Pericardium fibroblast (primary cell): ENCODE results near the gene POLR1C. TPM values are rescaled to one million over a fixed set of nuclear protein-coding genes. Genes with fewer than 3 reads are reported as not detected.

Source experiments
- total RNA-seq: library from RNA; depleted of rRNA; stranded (reverse); fragments of >200 nt; gene quantifications from 2 replicates; pipeline ENCODE4 v1.2.3, GENCODE V29; 2015

POLR1C gene
- total RNA-seq: 18.2 and 19.7 TPM in 2 replicates

DNA sequence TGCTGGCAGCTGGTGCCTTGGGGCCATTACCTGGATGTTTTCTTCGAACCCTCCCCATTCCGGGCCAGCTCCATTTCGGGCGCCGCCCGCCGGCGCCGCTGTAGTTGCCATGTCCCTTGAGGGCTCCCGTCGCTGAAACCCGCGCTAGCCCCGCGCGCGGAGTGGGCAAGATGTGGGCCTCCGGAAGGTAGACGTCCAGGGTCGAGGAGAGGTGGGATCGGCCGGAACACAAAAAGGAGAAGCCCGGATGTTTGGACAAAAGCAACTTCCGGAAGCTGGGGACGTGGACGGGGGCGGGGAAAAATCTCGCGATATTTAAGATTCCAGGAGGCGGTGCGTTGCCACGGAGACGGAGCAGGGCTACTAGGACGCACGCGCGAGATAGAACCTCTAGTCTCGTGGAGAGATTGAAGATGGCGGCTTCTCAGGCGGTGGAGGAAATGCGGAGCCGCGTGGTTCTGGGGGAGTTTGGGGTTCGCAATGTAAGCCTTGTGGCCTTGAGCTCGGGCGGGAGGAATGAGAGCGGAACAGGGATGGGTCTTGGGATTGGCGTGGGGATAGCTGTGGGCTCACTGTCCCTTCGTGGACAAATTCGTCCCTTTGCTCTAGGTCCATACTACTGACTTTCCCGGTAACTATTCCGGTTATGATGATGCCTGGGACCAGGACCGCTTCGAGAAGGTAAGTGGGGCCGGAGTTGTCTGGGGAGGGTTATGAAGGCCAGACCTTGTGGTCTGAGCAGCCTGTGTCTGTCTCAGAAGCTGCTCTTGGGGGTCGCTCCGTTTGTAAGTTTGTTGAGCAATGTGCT, at the start of gene POLR1C, which contains the start of gene YIPF3:
POLR1C (plus strand) TSS at position 393 of the 808 bp plus-strand sequence; CDS start at position 414, 21 bp downstream.
YIPF3 (minus strand) TSS at position 230 of the 808 bp plus-strand sequence; CDS start at position 111, 119 bp downstream.

GRCh38 chr6:43477235-43478007, 39.5 kb upstream of the POLR1C start, which contains the start of gene TJAP1:
TJAP1 (plus strand) TSS chr6:43477570; CDS start chr6:43499002, 21,432 bp downstream.

DNA sequence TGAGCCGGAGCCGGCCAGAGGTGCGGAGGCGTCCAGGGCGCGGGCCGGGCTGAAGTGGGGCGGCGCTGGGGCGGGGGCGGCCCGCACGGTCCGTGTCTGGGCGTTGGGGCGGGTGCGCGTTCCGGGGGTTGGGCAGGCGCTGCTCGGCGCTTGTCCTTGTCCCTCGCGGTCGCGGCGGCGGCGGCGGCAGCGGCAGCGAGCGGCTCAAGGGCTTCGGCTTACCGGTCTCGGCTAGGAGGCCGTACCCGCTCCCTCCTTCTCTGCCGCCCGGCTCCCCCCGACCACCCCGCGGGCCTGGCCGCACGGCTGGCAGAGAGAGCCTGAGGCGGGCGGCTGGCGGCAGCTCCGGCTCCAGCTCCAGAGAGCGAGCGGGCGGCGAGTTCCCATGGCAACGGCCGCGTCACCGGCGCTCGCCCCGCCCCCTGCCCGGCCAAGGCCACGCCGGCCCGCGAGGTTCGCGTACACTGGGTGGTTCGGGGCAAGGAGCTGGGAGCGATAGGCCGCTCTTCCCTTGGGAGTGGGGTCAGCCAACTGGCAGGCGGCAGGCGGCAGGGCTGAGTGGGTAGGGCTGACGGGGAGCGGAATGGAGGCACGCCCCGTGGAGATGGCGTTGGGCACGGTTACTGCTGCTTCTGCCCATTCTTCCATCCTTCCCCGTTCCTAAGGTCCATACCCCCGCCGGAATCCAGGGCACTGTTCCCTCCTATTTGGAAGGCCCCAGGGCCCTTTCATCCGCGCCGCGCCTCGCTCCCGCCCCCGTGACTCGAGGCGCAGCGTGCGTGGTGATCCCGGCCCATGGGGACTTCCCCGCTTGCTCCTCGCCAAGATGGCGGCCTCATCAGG, 6.7 kb upstream of the POLR1C start, which contains the start of gene LRRC73:
LRRC73 (minus strand) TSS at position 363 of the 843 bp plus-strand sequence. CDS start 561 bp downstream, outside the sequence.

Other genes with a start within 250 kb of the POLR1C start
- not detected in 2 replicates for gene SLC22A7, start 218.8 kb upstream of the POLR1C start, total RNA-seq
- 0.34 and 0.47 TPM in 2 replicates for gene CRIP3, start 208.3 kb upstream of the POLR1C start, total RNA-seq
- 8.2 and 10.0 TPM in 2 replicates for gene ZNF318, start 147.4 kb upstream of the POLR1C start, total RNA-seq
- 17.2 and 17.5 TPM in 2 replicates for gene ABCC10, start 89.5 kb upstream of the POLR1C start, total RNA-seq
- gene DLK2, start 61.5 kb upstream of the POLR1C start, total RNA-seq: 0.23 and 5.8 TPM in 2 replicates
- gene TJAP1, start 39.5 kb upstream of the POLR1C start, total RNA-seq: 16.1 and 21.8 TPM in 2 replicates
- gene LRRC73, start 6.7 kb upstream of the POLR1C start, total RNA-seq: 0.35 and 1.5 TPM in 2 replicates
- 119 and 131 TPM in 2 replicates for gene YIPF3, start 163 bp upstream of the POLR1C start, total RNA-seq
- 13.3 and 54.6 TPM in 2 replicates for gene XPO5, start 58.9 kb downstream of the POLR1C start, total RNA-seq
- gene POLH, start 59.1 kb downstream of the POLR1C start, total RNA-seq: 11.3 and 29.1 TPM in 2 replicates
- gene GTPBP2, start 112.2 kb downstream of the POLR1C start, total RNA-seq: 35.7 and 53.8 TPM in 2 replicates
- 25.4 and 29.5 TPM in 2 replicates for gene MAD2L1BP, start 118.8 kb downstream of the POLR1C start, total RNA-seq
- 0.47 and 1.2 TPM in 2 replicates for gene RSPH9, start 127.9 kb downstream of the POLR1C start, total RNA-seq
- gene MRPS18A, start 170.7 kb downstream of the POLR1C start, total RNA-seq: 30.8 and 47.1 TPM in 2 replicates